HCEC 1CT (cell line): ENCODE data around the gene CD226.
"Not testable (repeated sequence)": the region's sequence is repeated elsewhere in the genome, so short reads cannot be mapped to it uniquely, and the experiment has no call there.

ENCODE experiments used
- DNase-seq: peaks from one replicate; pipeline ENCODE4 v3.0.0-alpha.2; 2017

CD226 gene

DNA sequence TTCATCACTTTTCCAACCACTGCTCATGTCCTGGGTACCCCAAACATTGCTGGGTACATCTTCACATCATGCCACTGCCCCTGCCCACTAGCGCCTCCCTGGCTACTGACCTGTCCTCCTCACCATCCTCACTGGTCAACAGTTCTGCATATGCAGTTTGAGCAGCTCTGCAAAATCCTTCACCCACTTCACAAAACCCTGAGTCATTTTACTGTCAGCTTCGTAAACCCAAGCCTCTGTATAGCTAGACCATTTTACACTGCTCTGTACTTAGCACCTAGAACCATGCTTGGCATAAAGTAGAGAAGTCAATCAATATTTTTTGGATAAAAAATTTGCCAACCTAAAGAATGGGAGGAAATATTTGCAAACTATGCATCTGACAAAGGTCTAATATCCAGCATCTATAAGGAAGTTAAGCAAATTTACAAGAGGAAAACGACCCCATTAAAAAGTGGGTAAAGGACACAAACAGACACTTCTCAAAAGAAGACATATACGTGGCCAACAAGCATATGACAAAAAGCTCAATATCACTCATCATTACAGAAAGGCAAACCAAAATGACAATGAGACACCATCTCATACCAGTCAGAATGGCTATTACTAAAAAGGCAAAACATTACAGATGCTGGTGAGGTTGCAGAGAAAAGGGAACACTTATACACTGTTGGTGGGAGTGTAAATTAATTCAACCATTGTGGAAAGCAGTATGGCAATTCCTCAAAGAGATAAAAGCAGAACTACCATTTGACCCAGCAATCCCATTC, 48.3 kb downstream of the CD226 start:
- not testable (repeated sequence) for DNase-seq

GRCh38 chr18:69898241-69898861, 49.3 kb downstream of the CD226 start:
- no peak for DNase-seq

DNA sequence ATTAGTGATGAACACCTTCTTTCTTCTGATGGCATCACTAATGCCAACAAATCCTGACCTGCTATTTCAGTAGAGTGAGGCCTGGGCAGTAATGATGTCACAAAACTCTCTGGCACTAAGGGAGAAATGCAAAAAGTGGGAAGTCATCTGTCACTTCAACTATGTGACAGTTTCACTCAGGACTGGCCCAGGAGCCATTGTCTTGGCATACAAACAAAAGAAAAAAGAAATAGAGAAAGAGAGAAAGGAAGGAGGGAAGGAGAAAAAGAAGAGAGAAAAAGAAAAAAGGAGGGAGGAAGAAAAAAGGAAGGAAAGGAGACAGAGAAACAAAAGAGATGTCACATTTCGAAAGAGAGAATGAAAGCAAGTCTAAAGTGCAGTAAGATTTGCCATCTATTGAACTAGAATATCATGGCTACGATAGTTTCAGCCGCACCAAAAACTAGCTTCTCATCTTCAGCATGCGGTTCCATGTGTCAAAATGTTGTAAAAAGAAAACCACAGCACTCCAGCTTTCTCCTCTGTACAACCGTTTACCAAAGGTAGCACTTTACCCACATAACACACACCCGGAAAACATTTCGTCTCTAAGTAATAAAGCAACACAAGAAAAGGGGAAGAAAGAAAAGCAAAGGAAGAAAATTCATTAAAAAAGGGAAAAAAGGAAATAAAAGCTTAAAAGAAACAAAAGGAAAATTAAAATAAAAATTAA, 50.1 kb downstream of the CD226 start:
- no peak for DNase-seq

- no peak for DNase-seq
These were observed 52.3 kb downstream of the CD226 start for GRCh38 chr18:69895066-69896047.

DNA sequence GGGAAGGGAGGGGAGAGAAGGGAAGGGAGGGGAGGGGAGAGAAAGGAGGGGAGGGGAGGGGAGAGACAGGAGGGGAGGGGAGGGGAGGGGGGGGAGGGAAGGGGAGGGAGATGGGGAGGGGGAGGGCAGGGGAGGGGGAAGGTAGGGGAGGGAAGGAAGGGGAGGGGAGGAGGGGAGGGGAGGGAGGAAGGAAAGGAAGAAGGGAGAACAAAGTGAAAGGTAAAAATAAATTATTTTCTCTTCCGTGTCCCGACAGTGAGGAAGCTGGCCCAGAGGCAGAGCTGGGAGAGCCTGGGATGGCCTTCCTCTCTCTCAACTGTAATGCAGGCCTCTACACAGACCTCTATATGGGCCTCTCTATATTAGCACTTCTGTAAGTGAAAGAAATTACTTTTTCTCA, 53.2 kb downstream of the CD226 start:
- no peak for DNase-seq

GRCh38 chr18:69890558-69890957, 57.1 kb downstream of the CD226 start:
- no peak for DNase-seq

DNA sequence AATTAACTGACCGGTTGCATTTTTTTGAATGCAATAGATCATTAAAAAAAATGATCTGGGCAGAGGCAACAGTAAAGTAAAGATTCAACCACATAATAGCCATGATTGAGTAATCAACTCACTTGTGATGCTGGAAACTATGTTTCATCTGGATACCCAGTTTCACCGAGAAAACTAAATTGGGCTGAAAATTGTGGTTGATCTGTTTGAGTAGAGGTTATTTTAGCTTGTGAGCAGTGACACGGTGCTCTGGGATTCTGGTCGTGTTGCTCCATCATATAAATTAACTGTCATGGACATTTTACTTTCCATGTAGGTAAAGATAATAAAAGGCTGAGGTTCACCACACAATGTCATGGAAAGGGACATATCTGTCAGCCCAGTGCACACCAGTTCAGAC, 58.7 kb downstream of the CD226 start:
- no peak for DNase-seq

- no peak for DNase-seq
These were observed 60.4 kb downstream of the CD226 start for GRCh38 chr18:69887256-69887655.

- DNase-seq, result no peak
These were observed 61.7 kb downstream of the CD226 start for GRCh38 chr18:69885841-69886531.

DNA sequence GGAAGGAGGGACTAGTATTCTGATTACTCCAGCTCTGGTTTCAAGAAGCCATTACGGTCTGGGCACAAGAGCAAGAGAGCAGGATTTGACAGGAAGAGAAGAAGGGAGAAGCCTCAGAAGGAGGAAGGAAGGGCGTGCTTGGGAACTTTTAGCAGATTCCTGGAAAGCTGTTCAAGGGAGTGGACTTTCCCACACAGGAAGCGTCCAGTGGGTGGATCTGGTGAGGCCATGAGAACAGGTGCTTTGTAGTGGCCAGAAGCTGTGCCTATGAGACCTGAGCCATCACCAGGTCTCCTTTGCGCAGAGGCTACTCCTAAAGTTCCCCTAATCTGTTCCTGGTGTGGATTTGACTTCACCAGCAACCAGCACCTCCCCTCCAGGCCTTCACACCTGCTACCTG, 62.3 kb downstream of the CD226 start:
- DNase-seq, result no peak

DNA sequence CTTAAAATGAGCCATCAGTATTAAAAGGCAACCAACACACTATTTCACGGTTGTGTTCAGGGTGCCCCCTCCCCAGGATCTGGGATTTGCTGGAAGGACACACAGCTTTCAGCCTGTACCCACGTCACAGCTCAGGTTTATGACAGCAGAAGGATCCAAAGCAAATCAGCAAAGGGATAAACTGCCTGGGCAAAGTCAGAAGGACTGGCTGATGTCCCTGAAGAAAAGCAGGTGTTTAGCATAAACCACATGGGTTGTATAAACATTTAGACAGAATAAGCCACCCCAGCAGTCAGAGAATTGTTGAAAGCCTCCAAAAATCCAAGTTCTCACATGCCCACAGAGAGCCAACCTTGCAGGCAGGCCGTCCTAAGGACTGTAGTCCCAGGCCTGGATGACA, 63.9 kb downstream of the CD226 start:
- DNase-seq, result no peak

- no peak for DNase-seq
These were observed 64.6 kb downstream of the CD226 start for GRCh38 chr18:69882965-69883668.

GRCh38 chr18:69880083-69880482, 67.6 kb downstream of the CD226 start:
- DNase-seq, result no peak

DNA sequence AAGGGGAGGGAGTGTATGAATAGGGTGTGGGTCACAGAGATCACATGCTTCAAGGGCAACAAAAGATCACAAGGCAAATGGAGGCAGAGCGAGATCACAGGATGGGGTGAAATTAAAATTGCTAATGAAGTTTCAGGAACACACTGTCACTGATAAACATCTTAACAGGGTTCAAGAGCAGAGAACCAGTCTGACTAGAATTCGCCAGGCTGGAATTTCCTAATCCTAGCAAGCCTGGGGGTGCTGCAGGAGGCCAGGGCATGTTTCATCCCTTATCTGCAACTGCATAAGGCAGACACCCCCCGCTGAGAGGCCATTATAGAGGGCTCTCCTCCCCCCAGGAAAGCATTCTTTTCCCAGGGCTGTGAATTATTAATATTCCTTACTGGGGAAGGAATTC, 68.6 kb downstream of the CD226 start:
- not testable (repeated sequence) for DNase-seq

- no peak for DNase-seq
These were observed 69.3 kb downstream of the CD226 start for GRCh38 chr18:69878213-69878933.

DNA sequence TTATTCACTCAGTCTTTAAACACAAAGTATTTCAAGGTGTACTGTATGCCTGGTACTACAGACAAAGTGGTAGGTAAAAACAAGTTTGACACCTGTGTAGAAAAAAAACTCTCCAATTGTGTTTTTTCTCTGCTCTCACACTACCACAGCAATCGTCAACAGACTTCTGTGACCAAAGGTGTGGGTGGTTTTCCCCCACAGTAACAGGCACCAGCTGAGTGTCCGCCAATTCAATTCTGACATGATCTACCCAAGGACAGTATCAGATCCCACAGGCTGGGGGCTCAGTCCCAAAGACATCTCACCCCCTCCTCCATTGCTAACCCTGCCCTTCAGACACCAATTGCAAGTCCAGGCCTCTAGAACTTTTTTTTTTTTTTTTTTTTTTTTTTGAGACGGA, 71.2 kb downstream of the CD226 start:
- no peak for DNase-seq

DNA sequence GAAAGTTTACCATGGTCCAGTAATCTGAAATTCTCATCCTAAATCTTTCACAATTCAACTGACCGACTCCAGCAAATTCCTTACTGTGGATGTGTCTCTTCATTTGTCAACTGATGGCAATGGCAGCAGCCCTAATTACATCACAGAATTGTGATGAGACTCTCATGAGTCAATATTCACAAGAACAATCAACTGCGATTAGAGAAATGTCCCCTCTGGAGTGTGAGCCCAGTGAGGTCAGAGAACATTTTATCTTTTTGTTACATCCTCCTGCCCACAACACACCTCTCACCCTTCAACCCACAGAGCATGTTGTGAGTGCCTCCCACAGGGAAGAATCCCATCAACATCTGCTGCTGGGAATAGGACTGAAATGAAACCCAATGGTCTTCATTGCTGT, 73.6 kb downstream of the CD226 start:
- DNase-seq, result peak; percentile 46

DNA sequence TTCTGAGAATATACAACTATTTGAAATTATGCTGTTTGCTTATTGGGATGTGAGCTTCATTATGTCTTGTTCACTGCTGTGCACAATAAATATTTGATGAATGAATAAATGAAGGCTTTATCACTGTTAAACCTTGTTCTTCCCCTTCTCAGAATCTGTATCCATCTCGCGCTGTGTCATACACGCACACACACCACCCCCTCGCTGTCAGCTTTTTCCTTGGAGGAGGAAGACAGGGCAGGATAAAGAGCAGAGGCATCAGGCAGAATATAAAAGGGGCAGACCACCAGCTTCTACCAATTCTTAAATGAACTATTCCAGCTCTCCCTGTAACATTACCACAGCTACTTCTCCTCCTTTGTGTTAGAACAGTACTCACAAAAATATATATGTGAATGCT, 75.0 kb downstream of the CD226 start:
- no peak for DNase-seq

GRCh38 chr18:69871363-69871762, 76.3 kb downstream of the CD226 start:
- no peak for DNase-seq

DNA sequence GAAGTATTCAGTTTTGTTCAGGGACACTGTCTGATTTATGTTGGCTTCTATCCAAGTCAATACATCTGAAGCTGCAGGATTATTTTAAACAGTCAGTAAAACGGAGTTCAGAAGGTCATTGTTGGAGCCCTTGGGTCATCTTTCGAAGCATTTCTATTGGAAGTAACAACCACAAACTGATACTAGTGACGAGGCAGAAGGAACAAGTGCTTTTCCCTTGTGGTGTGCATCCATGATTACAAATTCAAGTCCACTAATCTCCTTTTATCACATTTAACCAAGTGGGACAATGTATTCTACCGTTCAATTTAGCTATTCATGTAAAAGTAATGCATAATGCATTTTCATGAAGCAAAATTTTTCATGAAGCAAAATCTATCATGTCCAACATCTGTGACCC, 76.9 kb downstream of the CD226 start:
- no peak for DNase-seq

DNA sequence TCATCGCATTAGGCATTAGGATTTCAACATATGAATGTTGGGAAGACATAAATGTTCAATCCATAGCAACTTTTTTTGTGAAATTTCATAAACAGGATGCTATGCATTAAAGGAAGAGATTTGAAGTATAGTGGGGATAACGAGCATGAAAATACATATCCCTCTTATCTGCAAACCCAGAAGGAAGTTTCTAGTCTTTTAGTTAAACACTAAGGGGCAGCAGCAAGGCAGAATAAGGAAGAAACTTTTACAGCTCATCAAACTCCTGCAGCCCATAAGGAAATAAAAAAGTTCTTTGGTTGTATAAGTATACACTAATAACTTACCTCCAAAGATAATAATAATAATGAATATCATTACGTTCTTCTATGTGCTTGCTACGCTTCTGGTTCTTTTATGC, 81.5 kb downstream of the CD226 start:
- no peak for DNase-seq
